NCI-H2029 (cell line): ENCODE results near the gene IER5.
A peak's percentile ranks its signal among the peaks of the same experiment; 100 is the strongest.

Experiments
- DNase-seq: peaks from one replicate; lab custom pipeline; 2025; lab: John Stamatoyannopoulos, UW

Gene IER5

GRCh38 chr1:181099152-181100014 lies 10.9 kb downstream of the IER5 start:
- no peak for DNase-seq

GRCh38 chr1:181100015-181100905 lies 11.8 kb downstream of the IER5 start:
- DNase-seq = no peak

- no peak for DNase-seq
These were observed 12.4 kb downstream of the IER5 start for GRCh38 chr1:181100934-181101333.

GRCh38 chr1:181101581-181102226 lies 13.2 kb downstream of the IER5 start:
- peak; percentile 57 for DNase-seq

GRCh38 chr1:181102841-181103240 lies 14.3 kb downstream of the IER5 start:
- no peak for DNase-seq

- DNase-seq = no peak
These were observed 14.9 kb downstream of the IER5 start for GRCh38 chr1:181103399-181103798.

GRCh38 chr1:181104042-181104789 lies 15.7 kb downstream of the IER5 start:
- no peak for DNase-seq

GRCh38 chr1:181104790-181105133 lies 16.3 kb downstream of the IER5 start:
- DNase-seq = no peak

- DNase-seq = peak; percentile 81
These were observed 16.9 kb downstream of the IER5 start for GRCh38 chr1:181105134-181106021.

- no peak for DNase-seq
These were observed 17.5 kb downstream of the IER5 start for GRCh38 chr1:181106022-181106312.

GRCh38 chr1:181106479-181106878 lies 18.0 kb downstream of the IER5 start:
- DNase-seq = no peak

- no peak for DNase-seq
These were observed 19.2 kb downstream of the IER5 start for GRCh38 chr1:181107711-181108110.

- no peak for DNase-seq
These were observed 19.9 kb downstream of the IER5 start for GRCh38 chr1:181108304-181108867.

- DNase-seq = no peak
These were observed 21.5 kb downstream of the IER5 start for GRCh38 chr1:181110013-181110412.

GRCh38 chr1:181111559-181111958 lies 23.1 kb downstream of the IER5 start:
- DNase-seq = no peak

- DNase-seq = peak; percentile 81
These were observed 23.8 kb downstream of the IER5 start for GRCh38 chr1:181112071-181112929.

- DNase-seq = no peak
These were observed 24.6 kb downstream of the IER5 start for GRCh38 chr1:181113059-181113641.

GRCh38 chr1:181114574-181115367 lies 26.3 kb downstream of the IER5 start:
- DNase-seq = no peak

- no peak for DNase-seq
These were observed 26.8 kb downstream of the IER5 start for GRCh38 chr1:181115368-181115684.
